GM21526 (cell line): ENCODE measurements around the gene TGM5.
"Not testable (repeated sequence)": the region's sequence is repeated elsewhere in the genome, so short reads cannot be mapped to it uniquely, and the experiment has no call there.

Experiments
- ATAC-seq: cut with Tn5 transposase; IDR thresholded peaks from one replicate; pipeline ENCODE4 v1.9.1; 2021; ENCODE audit warnings: moderate library complexity; ENCODE audit not compliant: unreplicated experiment, low FRiP score

TGM5 gene

DNA sequence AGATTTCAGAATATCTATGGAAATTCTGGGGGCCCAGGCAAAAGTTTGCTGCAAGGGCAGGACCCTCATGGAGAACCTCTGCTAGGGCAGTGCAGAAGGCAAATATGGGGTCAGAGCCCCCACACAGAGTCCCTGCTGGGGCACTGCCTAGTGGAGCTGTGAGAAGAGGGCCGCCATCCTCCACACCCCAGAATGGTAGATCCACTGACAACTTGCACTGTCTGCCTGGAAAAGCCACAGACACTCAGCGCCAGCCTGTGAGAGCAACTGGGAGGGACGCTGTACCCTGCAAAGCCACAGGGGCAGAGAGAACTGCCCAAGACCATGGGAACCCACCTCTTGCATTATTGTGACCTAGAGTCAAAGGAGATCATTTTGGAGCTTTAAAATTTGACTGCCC lies 67.7 kb downstream of the TGM5 start:
- no peak for ATAC-seq

- ATAC-seq: not testable (repeated sequence)
Measured at GRCh38 chr15:43198556-43198955, 68.2 kb downstream of the TGM5 start.

- not testable (repeated sequence) for ATAC-seq
Measured at GRCh38 chr15:43197773-43198172, 69.0 kb downstream of the TGM5 start.

DNA sequence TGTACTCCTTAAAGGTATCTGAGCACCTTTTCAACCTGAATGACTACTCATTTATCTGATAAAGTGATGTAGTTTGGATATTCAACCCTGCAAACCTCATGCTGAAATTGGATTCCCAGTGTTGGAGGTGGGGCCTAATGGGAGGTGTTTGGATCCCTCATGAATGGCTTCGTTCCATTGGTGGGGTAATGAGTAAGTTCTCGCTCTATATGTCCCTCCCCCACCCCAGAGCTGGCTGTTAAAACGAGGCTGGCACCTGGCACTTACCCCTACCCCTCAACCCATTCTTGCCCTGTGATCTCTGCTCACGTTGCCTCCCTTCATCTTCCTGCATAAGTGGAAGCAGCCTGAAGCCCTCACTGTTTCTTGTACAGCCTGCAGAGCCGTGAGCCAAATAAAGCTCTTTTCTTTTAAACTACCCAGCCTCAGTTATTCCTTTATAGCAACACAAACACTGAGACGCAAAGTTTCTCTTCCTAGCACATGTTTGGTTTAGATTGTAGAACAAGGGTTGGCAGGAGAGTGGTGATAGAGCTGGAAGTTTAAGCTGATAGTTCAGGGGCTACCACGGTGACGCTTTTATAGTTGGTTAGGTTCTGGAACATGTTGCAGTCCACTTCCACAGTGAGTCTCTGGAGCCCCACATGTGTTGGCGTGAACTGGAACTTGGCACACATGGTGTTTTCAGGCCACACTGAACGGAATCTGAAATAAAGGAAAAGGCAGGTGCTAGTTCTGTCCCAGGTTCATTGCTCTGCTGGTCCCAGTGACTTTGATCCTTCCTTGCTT lies 69.8 kb downstream of the TGM5 start:
- ATAC-seq: no peak

DNA sequence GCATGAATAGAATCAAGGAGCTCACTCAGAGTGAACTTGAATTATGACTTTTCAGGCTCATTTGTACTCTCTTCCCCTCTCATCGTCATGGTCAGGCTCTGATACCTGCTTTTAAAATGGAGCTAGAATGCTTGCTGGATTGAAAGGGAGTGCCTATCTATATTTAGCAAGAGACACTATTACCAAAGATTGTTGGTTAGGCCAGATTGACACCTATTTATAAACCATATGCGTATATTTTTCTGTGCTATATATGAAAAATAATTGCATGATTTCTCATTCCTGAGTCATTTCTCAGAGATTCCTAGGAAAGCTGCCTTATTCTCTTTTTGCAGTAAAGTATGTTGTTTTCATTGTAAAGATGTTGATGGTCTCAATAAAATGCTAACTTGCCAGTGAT lies 71.9 kb downstream of the TGM5 start:
- no peak for ATAC-seq

DNA sequence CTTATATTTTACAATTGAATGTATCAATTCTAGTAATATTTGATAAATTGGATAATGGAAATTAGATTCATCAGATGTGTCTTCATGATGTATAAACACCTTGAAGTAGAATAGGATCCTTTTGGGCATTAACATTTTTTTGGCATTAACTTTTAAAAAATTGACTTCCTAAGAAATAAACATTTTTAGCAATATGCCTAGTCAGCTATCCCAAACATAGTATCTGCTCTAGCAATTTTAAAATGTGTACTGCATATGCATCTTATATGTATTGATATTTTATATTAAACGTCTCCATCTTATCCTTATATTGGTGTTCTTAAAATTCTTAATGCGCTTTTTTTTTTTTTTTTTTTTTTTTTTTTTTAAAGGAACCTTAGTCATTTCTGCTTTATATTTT lies 73.0 kb downstream of the TGM5 start:
- ATAC-seq: no peak

DNA sequence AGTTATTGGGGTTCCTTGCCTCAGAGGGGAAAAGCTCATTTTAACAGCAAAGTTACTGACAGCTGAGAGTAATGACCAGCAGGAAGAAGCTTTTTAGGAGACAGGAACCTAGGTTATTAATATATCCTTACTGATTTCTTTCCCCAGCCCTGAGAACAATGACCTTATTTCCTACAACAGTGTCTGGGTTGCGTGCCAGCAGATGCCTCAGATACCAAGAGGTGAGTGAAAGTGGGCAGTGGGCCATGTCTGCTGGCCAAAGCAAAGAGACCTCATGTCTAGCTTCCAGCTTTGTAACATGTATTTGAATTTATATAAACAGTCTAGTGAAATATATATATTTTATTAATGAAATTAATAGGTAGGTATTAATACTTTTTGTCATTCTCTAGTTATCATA lies 76.5 kb downstream of the TGM5 start:
- no peak for ATAC-seq

GRCh38 chr15:43189296-43189695 lies 77.4 kb downstream of the TGM5 start:
- ATAC-seq: no peak

GRCh38 chr15:43187544-43188155 lies 79.1 kb downstream of the TGM5 start:
- no peak for ATAC-seq

GRCh38 chr15:43186003-43186353 lies 80.8 kb downstream of the TGM5 start:
- ATAC-seq: peak; percentile 18

GRCh38 chr15:43185157-43186002 lies 81.3 kb downstream of the TGM5 start, which contains the start of gene CCNDBP1:
CCNDBP1 (plus strand) TSS chr15:43185403; CDS start chr15:43185499, 96 bp downstream.
- ATAC-seq: peak; percentile 80

- ATAC-seq: peak; percentile 3
Measured at GRCh38 chr15:43184407-43185124, 82.2 kb downstream of the TGM5 start.

DNA sequence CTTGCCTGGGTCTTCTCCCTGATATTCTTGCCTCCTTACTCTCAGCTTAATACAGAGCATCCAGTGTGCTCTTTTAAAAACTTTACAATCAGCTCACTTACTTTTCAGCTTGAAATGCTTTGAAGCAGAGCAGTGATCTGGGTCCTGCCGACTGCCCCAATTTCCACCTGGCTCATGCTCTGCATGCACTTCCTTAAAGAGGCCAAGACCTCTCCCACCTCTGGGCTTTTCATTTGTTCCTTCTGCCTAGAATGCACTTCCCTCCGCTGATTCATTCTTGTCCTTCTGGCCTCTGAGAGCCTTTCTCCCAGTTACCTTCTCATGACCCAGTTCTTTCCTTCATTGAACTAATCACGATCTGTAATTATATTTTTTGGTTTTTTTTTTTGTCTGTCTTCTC lies 83.5 kb downstream of the TGM5 start:
- no peak for ATAC-seq
